Ishikawa (cell line): ENCODE results near the gene ACADS.

Experiments
- CEBPB ChIP-seq: IDR thresholded peaks from 2 replicates; pipeline ENCODE4 v1.6.1; 2012
- CREB1 ChIP-seq: IDR thresholded peaks from 2 replicates; pipeline ENCODE4 v1.6.1; 2012; ENCODE audit warnings: low read depth
- EGR1 ChIP-seq: IDR thresholded peaks from 2 replicates; pipeline ENCODE4 v1.6.1; 2012
- EP300 ChIP-seq: IDR thresholded peaks from 2 replicates; pipeline ENCODE4 v1.6.1; 2012; ENCODE audit warnings: borderline replicate concordance
- FOXM1 ChIP-seq: IDR thresholded peaks from 2 replicates; pipeline ENCODE4 v1.6.1; 2012; ENCODE audit warnings: low read depth, borderline replicate concordance
- NFIC ChIP-seq: IDR thresholded peaks from 2 replicates; pipeline ENCODE4 v1.6.1; 2012
- RAD21 ChIP-seq: IDR thresholded peaks from 2 replicates; pipeline ENCODE4 v1.6.1; 2012; ENCODE audit warnings: low read depth
- TCF12 ChIP-seq: IDR thresholded peaks from 2 replicates; pipeline ENCODE4 v1.6.1; 2012; ENCODE audit warnings: low read depth
- TEAD4 ChIP-seq: IDR thresholded peaks from 2 replicates; pipeline ENCODE4 v1.6.1; 2012
- YY1 ChIP-seq: IDR thresholded peaks from 2 replicates; pipeline ENCODE4 v1.6.1; 2012; ENCODE audit warnings: low read depth
- ZBTB7A ChIP-seq: IDR thresholded peaks from 2 replicates; pipeline ENCODE4 v1.6.1; 2012; ENCODE audit warnings: low read depth
- TF ChIP-seq, protein P1 (sequence below): IDR thresholded peaks from 2 replicates; pipeline ENCODE4 v1.6.1; 2012; ENCODE audit warnings: low read depth, mild to moderate bottlenecking
- TF ChIP-seq, protein P2 (sequence below): IDR thresholded peaks from 2 replicates; pipeline ENCODE4 v1.6.1; 2012
- TF ChIP-seq, protein P3 (sequence below): IDR thresholded peaks from 2 replicates; pipeline ENCODE4 v1.6.1; 2012

ACADS gene

DNA sequence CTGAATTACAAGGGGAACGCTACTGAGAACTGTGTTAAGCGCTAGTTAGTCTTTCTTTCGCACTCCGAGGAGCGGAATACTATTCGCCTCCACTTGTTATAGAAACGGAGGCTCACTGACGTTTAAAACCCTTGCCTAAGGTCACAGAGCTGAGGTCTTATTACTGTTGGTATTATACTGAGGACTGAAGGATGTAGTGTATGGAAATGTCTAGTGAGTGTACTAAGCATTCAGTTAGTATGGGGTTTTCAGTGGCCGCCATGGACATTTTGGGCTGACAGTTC lies 826 bp downstream of the ACADS start:
- no peak for TF ChIP-seq YY1
- TF ChIP-seq CREB1 = no peak
- TF ChIP-seq EGR1 = no peak

DNA sequence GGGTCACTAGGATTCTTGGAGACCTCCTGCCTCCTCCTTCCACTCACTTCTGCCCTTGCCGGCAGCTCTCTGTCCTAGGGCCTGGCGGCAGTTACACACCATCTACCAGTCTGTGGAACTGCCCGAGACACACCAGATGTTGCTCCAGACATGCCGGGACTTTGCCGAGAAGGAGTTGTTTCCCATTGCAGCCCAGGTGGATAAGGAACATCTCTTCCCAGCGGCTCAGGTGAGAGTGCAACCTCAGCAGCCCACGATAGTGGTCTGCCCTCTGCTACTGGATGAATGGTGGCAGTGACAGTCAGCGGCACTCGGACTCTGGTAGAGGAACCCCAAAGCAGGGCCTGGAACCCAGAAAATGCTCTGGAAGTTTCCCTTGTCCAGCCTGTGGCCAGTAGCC lies 1.3 kb downstream of the ACADS start:
- no peak for TF ChIP-seq ZBTB7A

DNA sequence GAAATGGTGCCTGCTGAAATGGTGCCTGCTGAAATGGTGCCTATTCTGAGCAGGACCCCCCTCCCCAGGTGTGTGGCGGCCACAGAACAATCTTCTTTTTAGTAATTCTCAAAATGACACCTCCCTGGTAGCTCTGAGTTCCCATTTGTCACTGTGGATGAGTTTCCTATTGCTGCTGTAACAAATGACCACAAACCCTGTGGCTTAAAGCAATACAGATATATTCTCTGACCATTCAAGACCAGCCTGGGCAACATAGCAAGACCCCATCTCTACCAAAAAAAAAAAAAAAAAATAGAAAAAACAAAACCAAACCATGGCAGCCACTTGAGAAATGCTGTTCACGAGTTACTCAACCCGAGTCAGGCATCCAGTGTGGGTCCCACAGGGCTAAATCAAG lies 7.9 kb downstream of the ACADS start:
- TF ChIP-seq NFIC (no peak), CEBPB (no peak), FOXM1 (no peak), EGR1 (no peak), EP300 (no peak), TCF12 (no peak), YY1 (no peak), TEAD4 (no peak), RAD21 (no peak), CREB1 (no peak)

DNA sequence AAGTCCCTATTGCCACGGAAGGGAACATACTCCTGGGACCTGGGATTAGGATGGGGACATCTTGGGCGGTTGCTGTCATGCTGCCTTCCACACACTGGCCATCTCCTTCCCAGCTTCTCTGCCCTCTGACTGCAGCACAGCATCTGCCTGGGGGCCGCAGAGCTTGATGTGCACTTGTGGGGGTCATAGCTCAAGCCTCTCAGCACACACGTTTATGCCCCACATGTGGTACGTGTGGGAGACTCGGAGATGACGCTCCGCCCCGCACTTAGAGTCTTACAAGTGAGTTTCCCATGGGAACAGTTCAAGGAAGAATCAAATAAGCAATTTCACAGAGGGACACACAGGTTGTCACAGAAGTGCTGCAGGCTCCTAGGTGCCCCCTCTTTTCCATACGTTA lies 8.6 kb downstream of the ACADS start:
- TF ChIP-seq ZBTB7A = no peak
- no peak for TF ChIP-seq EP300
- TF ChIP-seq, protein P1, sequence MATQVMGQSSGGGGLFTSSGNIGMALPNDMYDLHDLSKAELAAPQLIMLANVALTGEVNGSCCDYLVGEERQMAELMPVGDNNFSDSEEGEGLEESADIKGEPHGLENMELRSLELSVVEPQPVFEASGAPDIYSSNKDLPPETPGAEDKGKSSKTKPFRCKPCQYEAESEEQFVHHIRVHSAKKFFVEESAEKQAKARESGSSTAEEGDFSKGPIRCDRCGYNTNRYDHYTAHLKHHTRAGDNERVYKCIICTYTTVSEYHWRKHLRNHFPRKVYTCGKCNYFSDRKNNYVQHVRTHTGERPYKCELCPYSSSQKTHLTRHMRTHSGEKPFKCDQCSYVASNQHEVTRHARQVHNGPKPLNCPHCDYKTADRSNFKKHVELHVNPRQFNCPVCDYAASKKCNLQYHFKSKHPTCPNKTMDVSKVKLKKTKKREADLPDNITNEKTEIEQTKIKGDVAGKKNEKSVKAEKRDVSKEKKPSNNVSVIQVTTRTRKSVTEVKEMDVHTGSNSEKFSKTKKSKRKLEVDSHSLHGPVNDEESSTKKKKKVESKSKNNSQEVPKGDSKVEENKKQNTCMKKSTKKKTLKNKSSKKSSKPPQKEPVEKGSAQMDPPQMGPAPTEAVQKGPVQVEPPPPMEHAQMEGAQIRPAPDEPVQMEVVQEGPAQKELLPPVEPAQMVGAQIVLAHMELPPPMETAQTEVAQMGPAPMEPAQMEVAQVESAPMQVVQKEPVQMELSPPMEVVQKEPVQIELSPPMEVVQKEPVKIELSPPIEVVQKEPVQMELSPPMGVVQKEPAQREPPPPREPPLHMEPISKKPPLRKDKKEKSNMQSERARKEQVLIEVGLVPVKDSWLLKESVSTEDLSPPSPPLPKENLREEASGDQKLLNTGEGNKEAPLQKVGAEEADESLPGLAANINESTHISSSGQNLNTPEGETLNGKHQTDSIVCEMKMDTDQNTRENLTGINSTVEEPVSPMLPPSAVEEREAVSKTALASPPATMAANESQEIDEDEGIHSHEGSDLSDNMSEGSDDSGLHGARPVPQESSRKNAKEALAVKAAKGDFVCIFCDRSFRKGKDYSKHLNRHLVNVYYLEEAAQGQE = no peak
- no peak for TF ChIP-seq CREB1
- TF ChIP-seq EGR1 = no peak
- TF ChIP-seq, protein P2, sequence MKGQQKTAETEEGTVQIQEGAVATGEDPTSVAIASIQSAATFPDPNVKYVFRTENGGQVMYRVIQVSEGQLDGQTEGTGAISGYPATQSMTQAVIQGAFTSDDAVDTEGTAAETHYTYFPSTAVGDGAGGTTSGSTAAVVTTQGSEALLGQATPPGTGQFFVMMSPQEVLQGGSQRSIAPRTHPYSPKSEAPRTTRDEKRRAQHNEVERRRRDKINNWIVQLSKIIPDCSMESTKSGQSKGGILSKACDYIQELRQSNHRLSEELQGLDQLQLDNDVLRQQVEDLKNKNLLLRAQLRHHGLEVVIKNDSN = no peak
- TF ChIP-seq NFIC = no peak
- no peak for TF ChIP-seq YY1
- TF ChIP-seq TCF12 = no peak
- TF ChIP-seq, protein P3, sequence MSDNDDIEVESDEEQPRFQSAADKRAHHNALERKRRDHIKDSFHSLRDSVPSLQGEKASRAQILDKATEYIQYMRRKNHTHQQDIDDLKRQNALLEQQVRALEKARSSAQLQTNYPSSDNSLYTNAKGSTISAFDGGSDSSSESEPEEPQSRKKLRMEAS = no peak

DNA sequence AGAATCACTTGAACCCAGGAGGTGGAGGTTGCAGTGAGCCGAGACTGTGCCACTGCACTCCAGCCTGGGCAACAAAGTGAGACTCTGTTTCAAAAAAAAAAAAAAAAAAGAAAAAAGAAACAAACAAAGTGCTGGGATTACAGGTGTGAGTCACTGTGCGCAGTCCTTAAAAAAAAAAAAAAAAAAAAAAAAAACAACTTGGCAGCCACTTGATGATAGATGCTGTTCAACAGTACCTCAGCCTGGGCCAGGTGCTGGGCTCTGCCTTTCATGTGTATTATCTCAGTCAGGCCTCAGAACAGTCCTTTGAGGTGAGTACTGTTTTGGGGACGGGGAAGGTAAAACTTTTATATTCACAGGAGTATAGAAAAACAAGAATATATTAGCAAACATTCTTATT lies 9.6 kb downstream of the ACADS start:
- TF ChIP-seq FOXM1 (no peak), CREB1 (no peak)
- TF ChIP-seq, protein P3 = no peak

DNA sequence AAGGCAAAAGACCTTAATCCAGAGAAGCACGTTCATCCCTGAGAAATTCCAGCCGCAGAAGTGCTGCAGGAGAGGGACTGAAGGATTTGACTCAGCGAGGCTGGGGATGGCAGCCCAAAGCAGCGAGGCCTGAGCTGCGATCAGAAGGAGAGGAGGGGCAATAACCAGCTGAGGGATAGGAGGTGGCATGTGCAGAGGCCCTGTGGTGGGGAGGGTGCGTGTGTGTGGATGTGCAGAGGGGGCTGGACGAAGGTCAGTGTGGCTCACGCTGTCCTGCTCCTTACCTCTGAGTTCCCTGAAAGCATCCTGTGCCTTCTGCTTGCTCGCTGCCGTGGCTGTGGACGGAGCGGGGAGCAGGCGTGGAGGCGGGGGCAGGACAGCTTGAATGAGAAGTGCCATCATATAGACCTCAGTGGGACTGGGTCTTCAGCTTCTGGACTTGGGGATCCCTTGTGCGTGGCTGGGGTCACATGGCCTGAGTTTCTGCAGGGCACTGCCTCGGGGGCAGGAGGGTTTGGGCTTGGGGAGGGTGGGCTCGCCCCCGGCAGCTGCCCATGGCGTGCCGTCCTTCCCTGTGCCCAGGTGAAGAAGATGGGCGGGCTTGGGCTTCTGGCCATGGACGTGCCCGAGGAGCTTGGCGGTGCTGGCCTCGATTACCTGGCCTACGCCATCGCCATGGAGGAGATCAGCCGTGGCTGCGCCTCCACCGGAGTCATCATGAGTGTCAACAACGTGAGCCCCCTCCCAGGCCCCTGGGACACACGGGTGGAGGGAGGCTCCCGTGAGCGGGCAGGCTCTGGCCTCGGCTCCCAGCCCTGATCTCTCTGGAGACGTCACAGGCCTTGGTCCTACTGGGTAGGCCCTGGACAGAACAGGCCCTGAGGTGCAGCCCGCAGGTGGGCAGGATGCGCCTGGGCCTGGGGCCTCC lies 11.0 kb downstream of the ACADS start:
- TF ChIP-seq RAD21 (no peak), NFIC (no peak), CEBPB (no peak), EP300 (no peak)
- TF ChIP-seq, protein P1 = no peak

DNA sequence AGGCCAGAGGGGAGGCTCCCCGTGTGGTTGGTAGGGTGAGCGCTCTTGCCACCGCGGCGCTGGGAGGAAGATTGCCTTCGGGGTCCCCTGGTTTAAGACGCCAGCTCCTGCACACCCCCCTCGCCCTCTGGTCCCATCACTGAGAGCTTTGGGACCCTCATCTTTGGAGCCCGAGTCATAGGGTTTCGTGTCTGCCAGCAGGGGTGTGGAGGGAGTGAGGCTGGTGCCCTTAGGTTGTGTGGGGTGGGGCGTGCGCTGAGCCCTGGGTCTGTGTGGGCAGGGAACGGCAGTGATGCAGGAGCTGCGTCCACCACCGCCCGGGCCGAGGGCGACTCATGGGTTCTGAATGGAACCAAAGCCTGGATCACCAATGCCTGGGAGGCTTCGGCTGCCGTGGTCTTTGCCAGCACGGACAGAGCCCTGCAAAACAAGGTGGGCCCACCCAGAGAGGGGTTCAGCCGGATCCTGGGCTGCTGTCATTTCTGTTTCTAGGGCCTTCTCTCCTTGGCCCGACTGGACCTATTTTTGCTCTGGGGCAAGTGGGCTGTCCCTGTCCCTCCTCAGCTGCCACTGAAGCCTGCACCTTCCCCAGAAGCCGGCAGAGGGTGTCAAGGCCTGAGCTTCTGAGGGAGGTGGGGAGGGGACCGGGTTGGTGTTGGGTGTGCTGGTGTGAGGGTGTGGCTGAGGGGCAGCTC lies 12.1 kb downstream of the ACADS start:
- TF ChIP-seq RAD21 (0 out of 2 replicates have a peak, but pooled peaks have one; percentile 6), TCF12 (no peak), TEAD4 (no peak), EGR1 (no peak)
- TF ChIP-seq, protein P3 = no peak
